Hepatocyte (in vitro differentiated cells): ENCODE results near the gene MAGEB17. TPM values are rescaled to one million over a fixed set of nuclear protein-coding genes. Genes with fewer than 3 reads are reported as not detected.

Experiments
- DNase-seq: peaks from one replicate; pipeline ENCODE4 v3.0.0-alpha.2; 2016; ENCODE audit warnings: low spot score
- H2AFZ ChIP-seq: fragments of 200-600 bp; sonication (generic); 2 replicates; pipeline ENCODE4 v1.6.0; 2016; ENCODE audit warnings: antibody characterized with exemption, mild to moderate bottlenecking
- H3K27ac ChIP-seq: fragments of 200-600 bp; sonication (generic); 2 replicates; pipeline ENCODE4 v1.5.1; 2016; ENCODE audit warnings: mild to moderate bottlenecking
- H3K27me3 ChIP-seq: fragments of 200-600 bp; sonication (generic); 2 replicates; pipeline ENCODE4 v1.6.1; 2016
- H3K36me3 ChIP-seq: fragments of 200-600 bp; sonication (generic); replicated peaks from 2 replicates; pipeline ENCODE4 v1.5.1; 2016; ENCODE audit warnings: low read depth; ENCODE audit not compliant: insufficient read depth
- H3K4me1 ChIP-seq: fragments of 200-600 bp; sonication (generic); 2 replicates; pipeline ENCODE4 v1.5.1; 2016; ENCODE audit warnings: mild to moderate bottlenecking, moderate library complexity; ENCODE audit not compliant: insufficient read depth
- H3K4me2 ChIP-seq: fragments of 200-600 bp; sonication (generic); 2 replicates; pipeline ENCODE4 v1.6.0; 2016
- H3K4me3 ChIP-seq: fragments of 200-600 bp; sonication (generic); 2 replicates; pipeline ENCODE4 v1.5.1; 2016; ENCODE audit warnings: mild to moderate bottlenecking
- H3K79me2 ChIP-seq: fragments of 200-600 bp; sonication (generic); 2 replicates; pipeline ENCODE4 v1.6.0; 2017; ENCODE audit warnings: mild to moderate bottlenecking
- H3K9me2 ChIP-seq: fragments of 200-600 bp; sonication (generic); replicated peaks from 2 replicates; pipeline ENCODE4 v1.6.0; 2017; ENCODE audit warnings: mild to moderate bottlenecking; ENCODE audit not compliant: insufficient read depth
- H3K9me3 ChIP-seq: fragments of 200-600 bp; sonication (generic); 2 replicates; pipeline ENCODE4 v1.5.1; 2016; ENCODE audit warnings: low read depth, mild to moderate bottlenecking
- H4K20me1 ChIP-seq: fragments of 200-600 bp; sonication (generic); 2 replicates; pipeline ENCODE4 v1.6.0; 2016; ENCODE audit warnings: mild to moderate bottlenecking; ENCODE audit not compliant: insufficient read depth, poor library complexity, severe bottlenecking
- EZH2 ChIP-seq: fragments of 200-600 bp; sonication (generic); IDR thresholded peaks from 2 replicates; pipeline ENCODE4 v1.6.1; 2016; ENCODE audit warnings: antibody characterized with exemption, mild to moderate bottlenecking, borderline replicate concordance
- EZH2phosphoT487 ChIP-seq: fragments of 200-600 bp; sonication (generic); IDR thresholded peaks from one replicate; pipeline ENCODE4 v1.6.1; 2018; ENCODE audit warnings: antibody characterized with exemption, mild to moderate bottlenecking, low read depth, moderate library complexity; ENCODE audit not compliant: unreplicated experiment, severe bottlenecking
- WGBS: methylation state at CpG from one replicate; pipeline ENCODE4 v1.1.6; 2016; ENCODE audit warnings: low lambda C conversion rate; ENCODE audit errors: missing lambda C conversion rate; 5-methylcytosine and 5-hydroxymethylcytosine counted together
- polyA plus RNA-seq: library from polyadenylated mRNA; unstranded; fragments of >200 nt; fragmentation: Nextera tagmentation; extraction: Ambion mirVana; gene quantifications from 2 replicates; pipeline ENCODE4 v1.2.1, GENCODE V29; 2016
- total RNA-seq: library from RNA; depleted of rRNA; stranded (reverse); fragments of >200 nt; gene quantifications from 2 replicates; pipeline ENCODE4 v1.2.3, GENCODE V29; 2014
- TF ChIP-seq, protein P1 (sequence below): fragments of 200-600 bp; sonication (generic); IDR thresholded peaks from 2 replicates; pipeline ENCODE4 v1.5.1; 2016; ENCODE audit warnings: antibody characterized with exemption, mild to moderate bottlenecking; ENCODE audit not compliant: poor library complexity

Gene MAGEB17
- total and polyA plus RNA-seq, 2 experiments from 2014 or later = 0.20 TPM; not detected in 1

DNA sequence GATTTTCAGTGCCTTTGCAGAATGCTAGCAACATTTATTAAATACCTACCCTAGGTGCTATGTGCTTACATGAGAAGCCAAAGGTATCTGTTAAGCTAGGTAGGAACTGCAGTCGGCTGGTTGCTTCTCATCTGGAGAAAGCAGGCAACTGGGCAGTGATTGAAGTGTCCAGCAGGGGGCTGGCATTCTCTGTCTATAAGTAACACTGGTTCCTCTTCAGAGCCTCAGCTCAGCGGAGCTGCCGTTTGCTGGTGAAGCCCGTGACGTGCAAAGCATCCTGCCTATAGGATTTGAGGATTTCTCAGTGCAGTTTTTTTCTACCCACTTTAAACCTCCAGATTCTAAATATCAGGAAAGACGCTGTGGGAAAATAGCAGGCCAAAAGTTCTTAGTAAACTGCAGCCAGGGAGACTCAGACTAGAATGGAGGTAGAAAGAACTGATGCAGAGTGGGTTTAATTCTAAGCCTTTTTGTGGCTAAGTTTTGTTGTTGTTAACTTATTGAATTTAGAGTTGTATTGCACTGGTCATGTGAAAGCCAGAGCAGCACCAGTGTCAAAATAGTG lies 44.0 kb upstream of the MAGEB17 start, which contains the start of gene GRPR:
GRPR (plus strand) TSS at position 344 of the 565 bp plus-strand sequence. CDS start 389 bp downstream, outside the sequence.
- Histone ChIP-seq H3K27ac (no peak within 1 kb of the TSS), H3K4me2 (peak within 1 kb of the TSS; percentile 66), H3K9me3 (no peaks in the 10 kb centered on the region), H3K36me3 (no peaks in the 10 kb centered on the region), H3K27me3 (no peaks in the 10 kb centered on the region), H3K9me2 (no peaks in the 10 kb centered on the region), H2AFZ (no peak within 1 kb of the TSS), H3K4me3 (no peak within 1 kb of the TSS), H3K4me1 (peaks cover 8% of the 10 kb centered on the region), H3K79me2 (no peaks in the 10 kb centered on the region), H4K20me1 (no peaks in the 10 kb centered on the region)
- no peak for TF ChIP-seq EZH2phosphoT487
- TF ChIP-seq, protein P1, sequence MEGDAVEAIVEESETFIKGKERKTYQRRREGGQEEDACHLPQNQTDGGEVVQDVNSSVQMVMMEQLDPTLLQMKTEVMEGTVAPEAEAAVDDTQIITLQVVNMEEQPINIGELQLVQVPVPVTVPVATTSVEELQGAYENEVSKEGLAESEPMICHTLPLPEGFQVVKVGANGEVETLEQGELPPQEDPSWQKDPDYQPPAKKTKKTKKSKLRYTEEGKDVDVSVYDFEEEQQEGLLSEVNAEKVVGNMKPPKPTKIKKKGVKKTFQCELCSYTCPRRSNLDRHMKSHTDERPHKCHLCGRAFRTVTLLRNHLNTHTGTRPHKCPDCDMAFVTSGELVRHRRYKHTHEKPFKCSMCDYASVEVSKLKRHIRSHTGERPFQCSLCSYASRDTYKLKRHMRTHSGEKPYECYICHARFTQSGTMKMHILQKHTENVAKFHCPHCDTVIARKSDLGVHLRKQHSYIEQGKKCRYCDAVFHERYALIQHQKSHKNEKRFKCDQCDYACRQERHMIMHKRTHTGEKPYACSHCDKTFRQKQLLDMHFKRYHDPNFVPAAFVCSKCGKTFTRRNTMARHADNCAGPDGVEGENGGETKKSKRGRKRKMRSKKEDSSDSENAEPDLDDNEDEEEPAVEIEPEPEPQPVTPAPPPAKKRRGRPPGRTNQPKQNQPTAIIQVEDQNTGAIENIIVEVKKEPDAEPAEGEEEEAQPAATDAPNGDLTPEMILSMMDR = peak; percentile 92
- 4% methylated on average over 6 of the region's 6 CpGs for whole genome bisulfite sequencing
- DNase-seq = peak; percentile 96

DNA sequence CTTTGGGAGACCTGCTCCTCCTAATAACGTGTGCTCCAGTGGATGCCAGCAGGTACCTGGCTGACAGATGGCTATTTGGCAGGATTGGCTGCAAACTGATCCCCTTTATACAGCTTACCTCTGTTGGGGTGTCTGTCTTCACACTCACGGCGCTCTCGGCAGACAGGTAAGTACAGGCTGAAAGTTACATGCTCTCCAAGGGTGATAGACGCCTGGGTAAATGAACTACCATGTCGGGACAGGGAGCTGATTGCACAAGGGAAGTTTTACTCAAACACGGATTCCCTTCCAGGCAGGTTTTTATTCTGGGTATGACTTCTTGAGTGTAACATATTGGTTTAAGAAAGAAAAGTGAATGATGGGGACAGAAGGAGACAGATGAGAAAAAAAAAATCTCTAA lies 43.1 kb upstream of the MAGEB17 start:
- Histone ChIP-seq H3K4me2 (peak overlapping the region; percentile 66), H3K27me3 (no peaks in the 10 kb centered on the region), H2AFZ (no peak overlapping the region), H3K27ac (no peak overlapping the region), H3K4me1 (peaks cover 8% of the 10 kb centered on the region), H3K9me2 (no peaks in the 10 kb centered on the region), H3K4me3 (no peak overlapping the region), H3K36me3 (no peaks in the 10 kb centered on the region), H3K9me3 (no peaks in the 10 kb centered on the region), H3K79me2 (no peaks in the 10 kb centered on the region), H4K20me1 (no peaks in the 10 kb centered on the region)
- peak; percentile 15 for DNase-seq
- no peak for TF ChIP-seq EZH2
- TF ChIP-seq, protein P1 = no peak
- no peak for TF ChIP-seq EZH2phosphoT487
- 41% methylated on average over 7 of the region's 7 CpGs for WGBS

DNA sequence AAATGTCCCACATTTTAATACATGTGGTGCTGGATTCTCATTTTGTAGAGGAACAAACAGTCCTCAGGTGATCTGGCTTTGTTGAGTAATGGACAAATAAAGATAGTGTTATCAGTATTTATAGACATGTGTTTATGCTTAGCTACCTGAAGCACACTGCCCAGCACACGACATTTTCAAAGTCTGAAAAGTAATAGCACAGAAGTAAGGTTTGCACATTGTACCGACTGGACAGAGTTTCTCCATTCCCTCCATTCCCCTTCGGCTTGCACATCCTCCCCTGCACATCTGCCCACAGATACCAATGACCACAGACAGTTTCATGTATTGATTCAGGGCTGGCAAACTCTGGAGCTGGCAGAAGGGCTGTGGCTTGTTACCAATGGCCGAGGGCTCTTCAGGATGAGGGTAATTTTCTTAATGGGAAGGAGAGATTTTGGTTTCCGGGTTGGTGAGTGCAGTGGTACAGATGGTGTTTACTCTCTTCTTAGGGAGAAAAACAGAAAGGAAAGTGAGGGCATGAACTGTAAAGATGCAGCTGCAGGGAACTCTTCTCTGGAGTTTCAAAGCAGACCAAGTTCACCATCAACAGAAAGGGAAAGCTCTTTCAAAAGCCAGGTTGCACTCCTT lies 41.6 kb upstream of the MAGEB17 start:
- 3% methylated on average over 5 of the region's 5 CpGs for WGBS
- H3K4me3 ChIP-seq = no peak overlapping the region
- H3K27me3 ChIP-seq = no peaks in the 10 kb centered on the region
- H3K9me2 ChIP-seq = no peaks in the 10 kb centered on the region
- no peaks in the 10 kb centered on the region for H3K36me3 ChIP-seq
- H3K27ac ChIP-seq = peak overlapping the region; percentile 23
- H3K79me2 ChIP-seq = no peaks in the 10 kb centered on the region
- peak overlapping the region; percentile 66 for H3K4me2 ChIP-seq
- no peaks in the 10 kb centered on the region for H4K20me1 ChIP-seq
- peaks cover 8% of the 10 kb centered on the region for H3K4me1 ChIP-seq
- peak; percentile 9 for DNase-seq
- peak; percentile 79 for TF ChIP-seq EZH2phosphoT487
- TF ChIP-seq, protein P1 = no peak
- no peaks in the 10 kb centered on the region for H3K9me3 ChIP-seq
- H2AFZ ChIP-seq = peak overlapping the region; percentile 9
